Islet precursor cell (in vitro differentiated cells): Measurements from ENCODE around the gene PARP8.
"Not testable (repeated sequence)": the region's sequence is repeated elsewhere in the genome, so short reads cannot be mapped to it uniquely, and the experiment has no call there.

ENCODE experiments used
- DNase-seq: peaks from one replicate; pipeline ENCODE4 v3.0.0-alpha.2; 2018

PARP8 gene

GRCh38 chr5:50666261-50667022, at the start of gene PARP8:
TSS of gene PARP8 (plus strand) at chr5:50666637. CDS start at chr5:50667096, 459 bp downstream.
- peak; percentile 87 for DNase-seq

- DNase-seq, result peak; percentile 55
Observed at GRCh38 chr5:50623666-50624065, 42.8 kb upstream of the PARP8 start.

- DNase-seq, result not testable (repeated sequence)
Observed at GRCh38 chr5:50634866-50635265, 31.6 kb upstream of the PARP8 start.

- not testable (repeated sequence) for DNase-seq
Observed at GRCh38 chr5:50637576-50637975, 28.9 kb upstream of the PARP8 start.

GRCh38 chr5:50646591-50646990, 19.8 kb upstream of the PARP8 start:
- DNase-seq, result no peak

GRCh38 chr5:50647726-50648125, 18.7 kb upstream of the PARP8 start:
- no peak for DNase-seq

GRCh38 chr5:50653946-50654345, 12.5 kb upstream of the PARP8 start:
- DNase-seq, result no peak

GRCh38 chr5:50655067-50655809, 11.2 kb upstream of the PARP8 start:
- no peak for DNase-seq

GRCh38 chr5:50655810-50656205, 10.6 kb upstream of the PARP8 start:
- DNase-seq, result no peak

- DNase-seq, result no peak
Observed at GRCh38 chr5:50657044-50657443, 9.4 kb upstream of the PARP8 start.

GRCh38 chr5:50658246-50658645, 8.2 kb upstream of the PARP8 start:
- DNase-seq, result no peak

- DNase-seq, result no peak
Observed at GRCh38 chr5:50663636-50664035, 2.8 kb upstream of the PARP8 start.

- no peak for DNase-seq
Observed at GRCh38 chr5:50665091-50665490, 1.3 kb upstream of the PARP8 start.

- DNase-seq, result not testable (repeated sequence)
Observed at GRCh38 chr5:50665761-50666202, 655 bp upstream of the PARP8 start.

GRCh38 chr5:50667023-50667652, 701 bp downstream of the PARP8 start:
- DNase-seq, result peak; percentile 75

GRCh38 chr5:50667653-50668595, 1.5 kb downstream of the PARP8 start:
- DNase-seq, result peak; percentile 78

GRCh38 chr5:50668636-50669035, 2.2 kb downstream of the PARP8 start:
- DNase-seq, result not testable (repeated sequence)

- DNase-seq, result no peak
Observed at GRCh38 chr5:50672663-50673062, 6.2 kb downstream of the PARP8 start.

- DNase-seq, result not testable (repeated sequence)
Observed at GRCh38 chr5:50673444-50673843, 7.0 kb downstream of the PARP8 start.

GRCh38 chr5:50675385-50675784, 8.9 kb downstream of the PARP8 start:
- no peak for DNase-seq

GRCh38 chr5:50679554-50679953, 13.1 kb downstream of the PARP8 start:
- DNase-seq, result not testable (repeated sequence)

- DNase-seq, result no peak
Observed at GRCh38 chr5:50684721-50685120, 18.3 kb downstream of the PARP8 start.
